Measurements from ENCODE around the gene ARHGAP21.

Gene ARHGAP21

DNA sequence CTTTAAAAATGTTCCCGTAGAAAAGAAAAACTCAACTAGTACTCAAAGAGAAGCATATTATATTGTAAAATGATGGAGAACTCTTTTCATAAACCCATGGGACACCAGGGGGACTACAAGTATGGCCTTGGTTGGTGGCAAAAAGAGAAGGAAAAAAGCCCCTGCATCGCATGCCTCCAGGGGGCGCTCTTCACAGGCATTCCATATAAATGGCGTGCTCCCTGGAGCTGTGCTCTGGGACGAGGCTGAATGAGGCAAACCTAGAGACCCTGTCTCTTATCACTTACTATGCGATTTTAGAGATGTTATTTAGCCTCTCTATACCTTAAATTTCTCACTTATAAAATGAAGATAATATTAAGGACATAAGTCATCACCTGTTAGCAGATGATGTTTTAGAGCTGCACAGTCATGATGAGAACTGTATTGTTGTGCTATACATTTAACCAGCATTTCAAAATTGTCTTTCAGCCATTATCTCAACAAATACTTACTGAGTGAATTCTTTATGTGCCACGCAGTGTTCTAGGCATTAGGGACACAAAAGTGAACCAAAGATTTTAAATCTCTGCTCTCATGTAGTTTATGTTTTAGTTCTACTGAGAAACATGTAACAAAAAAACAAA is 105.8 kb downstream of the ARHGAP21 start:
- H3K4me3 ChIP-seq (replicated peaks; ENCODE audit: low read depth, low read length), result no peak overlapping the region
- TF ChIP-seq, protein P1, sequence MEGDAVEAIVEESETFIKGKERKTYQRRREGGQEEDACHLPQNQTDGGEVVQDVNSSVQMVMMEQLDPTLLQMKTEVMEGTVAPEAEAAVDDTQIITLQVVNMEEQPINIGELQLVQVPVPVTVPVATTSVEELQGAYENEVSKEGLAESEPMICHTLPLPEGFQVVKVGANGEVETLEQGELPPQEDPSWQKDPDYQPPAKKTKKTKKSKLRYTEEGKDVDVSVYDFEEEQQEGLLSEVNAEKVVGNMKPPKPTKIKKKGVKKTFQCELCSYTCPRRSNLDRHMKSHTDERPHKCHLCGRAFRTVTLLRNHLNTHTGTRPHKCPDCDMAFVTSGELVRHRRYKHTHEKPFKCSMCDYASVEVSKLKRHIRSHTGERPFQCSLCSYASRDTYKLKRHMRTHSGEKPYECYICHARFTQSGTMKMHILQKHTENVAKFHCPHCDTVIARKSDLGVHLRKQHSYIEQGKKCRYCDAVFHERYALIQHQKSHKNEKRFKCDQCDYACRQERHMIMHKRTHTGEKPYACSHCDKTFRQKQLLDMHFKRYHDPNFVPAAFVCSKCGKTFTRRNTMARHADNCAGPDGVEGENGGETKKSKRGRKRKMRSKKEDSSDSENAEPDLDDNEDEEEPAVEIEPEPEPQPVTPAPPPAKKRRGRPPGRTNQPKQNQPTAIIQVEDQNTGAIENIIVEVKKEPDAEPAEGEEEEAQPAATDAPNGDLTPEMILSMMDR (IDR thresholded peaks at IDR 0.05; ENCODE audit: low read length, missing control alignments), result peak; percentile 75
- peak; percentile 59 for DNase-seq (ENCODE audit: low read depth)

DNA sequence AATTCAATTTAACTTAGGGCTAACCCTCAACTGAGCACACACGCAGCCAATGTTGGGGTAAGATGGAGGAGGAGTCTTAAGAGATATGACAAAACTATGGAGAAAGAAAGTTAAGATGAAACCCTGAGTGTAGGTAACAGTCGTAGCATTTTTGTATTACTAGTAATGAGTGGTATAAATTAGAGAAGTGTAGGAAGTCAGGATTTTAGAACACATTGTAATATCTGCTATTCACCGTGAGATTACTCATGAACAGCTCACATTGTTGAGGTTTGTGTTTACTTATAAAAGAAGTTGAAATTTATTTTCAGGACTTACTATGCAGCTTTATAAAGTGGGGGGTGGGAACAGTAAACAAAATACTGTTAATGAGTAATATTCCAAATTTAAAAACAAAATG is 107.2 kb downstream of the ARHGAP21 start:
- DNase-seq (ENCODE audit: low read depth), result no peak
- H3K4me3 ChIP-seq (replicated peaks; ENCODE audit: low read depth, low read length), result no peak overlapping the region
- TF ChIP-seq, protein P1 (IDR thresholded peaks at IDR 0.05; ENCODE audit: low read length, missing control alignments), result no peak

DNA sequence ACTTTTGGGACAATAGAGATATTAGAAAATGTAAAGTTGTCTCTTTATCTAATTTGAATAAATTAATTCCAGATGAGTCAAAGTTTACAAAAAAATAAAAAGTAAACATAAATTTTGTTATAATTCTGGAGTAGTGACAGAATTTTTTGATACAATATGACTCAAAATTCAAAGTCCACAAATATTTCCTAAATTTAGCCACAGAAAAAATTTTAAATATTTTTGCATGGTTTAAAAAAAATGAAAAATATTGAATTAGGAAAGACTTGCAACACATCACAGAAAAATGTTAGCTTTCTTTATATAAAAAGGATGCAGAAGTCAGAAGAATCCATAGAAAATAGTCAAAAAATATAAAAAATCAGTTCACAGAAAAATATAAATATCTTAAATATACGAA is 117.7 kb downstream of the ARHGAP21 start:
- TF ChIP-seq, protein P1 (IDR thresholded peaks at IDR 0.05; ENCODE audit: low read length, missing control alignments), result no peak
- H3K4me3 ChIP-seq (replicated peaks; ENCODE audit: low read depth, low read length), result no peak overlapping the region
- DNase-seq (ENCODE audit: low read depth), result no peak

DNA sequence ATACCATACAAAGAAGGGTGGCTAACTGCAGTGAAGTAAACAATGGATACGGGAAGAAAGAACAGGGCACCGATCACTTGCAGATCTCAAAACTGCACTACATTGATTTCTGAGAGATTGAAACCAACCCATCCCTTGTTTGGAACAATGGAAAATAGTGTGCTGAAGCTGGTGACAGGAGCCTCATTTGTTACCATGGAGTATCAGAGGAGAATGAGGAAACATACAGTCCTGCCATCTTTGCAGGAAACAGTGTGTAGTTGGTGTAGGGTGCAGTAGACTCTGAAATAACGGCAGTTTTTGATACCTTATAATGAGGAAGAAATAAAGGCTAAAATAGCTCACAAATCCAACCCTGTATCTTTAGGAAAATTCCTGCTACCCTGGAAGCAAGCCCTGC is 118.5 kb downstream of the ARHGAP21 start:
- no peak for DNase-seq (ENCODE audit: low read depth)
- H3K4me3 ChIP-seq (replicated peaks; ENCODE audit: low read depth, low read length), result no peak overlapping the region
- TF ChIP-seq, protein P1 (IDR thresholded peaks at IDR 0.05; ENCODE audit: low read length, missing control alignments), result no peak

DNA sequence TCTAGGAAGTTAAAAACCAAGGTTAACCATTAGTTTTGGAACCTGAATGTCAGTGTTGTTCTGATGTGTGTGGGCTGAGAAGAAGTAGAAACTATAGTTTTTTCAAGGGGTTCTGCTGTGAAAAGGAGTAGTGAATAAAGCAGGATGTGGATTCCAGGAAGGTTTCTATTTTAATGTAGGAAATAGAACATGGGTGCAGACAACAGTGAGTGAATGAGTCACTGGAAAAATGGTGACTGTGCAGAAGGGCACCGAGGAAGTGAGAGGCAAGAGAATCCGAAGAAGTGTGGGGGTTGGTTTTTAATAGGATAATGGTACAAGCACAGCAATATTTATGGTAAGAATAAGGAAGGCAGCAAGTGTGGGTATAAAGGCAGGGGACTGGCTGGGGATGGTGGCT is 120.4 kb downstream of the ARHGAP21 start:
- no peak overlapping the region for H3K4me3 ChIP-seq (replicated peaks; ENCODE audit: low read depth, low read length)
- peak; percentile 55 for DNase-seq (ENCODE audit: low read depth)
- TF ChIP-seq, protein P1 (IDR thresholded peaks at IDR 0.05; ENCODE audit: low read length, missing control alignments), result no peak

DNA sequence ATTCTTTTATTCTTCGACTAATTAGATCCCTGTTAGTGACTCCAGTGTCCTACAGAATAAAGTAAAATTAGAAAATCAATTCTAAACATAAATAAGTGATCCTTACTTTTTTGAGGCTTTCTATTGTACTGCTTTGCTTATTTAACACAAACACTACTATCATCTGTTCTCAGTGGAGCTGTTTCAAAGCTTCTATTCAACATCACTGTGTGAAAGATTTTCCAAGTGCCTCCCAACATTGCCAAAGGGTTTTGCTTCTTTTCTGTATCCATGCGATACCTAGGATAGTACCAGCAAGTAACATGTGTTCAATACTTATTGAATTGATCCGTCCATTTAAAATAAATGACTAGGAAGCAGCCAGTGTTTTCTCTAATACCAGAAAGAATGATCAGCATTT is 125.7 kb downstream of the ARHGAP21 start:
- no peak for DNase-seq (ENCODE audit: low read depth)
- TF ChIP-seq, protein P1 (IDR thresholded peaks at IDR 0.05; ENCODE audit: low read length, missing control alignments), result no peak
- no peak overlapping the region for H3K4me3 ChIP-seq (replicated peaks; ENCODE audit: low read depth, low read length)

DNA sequence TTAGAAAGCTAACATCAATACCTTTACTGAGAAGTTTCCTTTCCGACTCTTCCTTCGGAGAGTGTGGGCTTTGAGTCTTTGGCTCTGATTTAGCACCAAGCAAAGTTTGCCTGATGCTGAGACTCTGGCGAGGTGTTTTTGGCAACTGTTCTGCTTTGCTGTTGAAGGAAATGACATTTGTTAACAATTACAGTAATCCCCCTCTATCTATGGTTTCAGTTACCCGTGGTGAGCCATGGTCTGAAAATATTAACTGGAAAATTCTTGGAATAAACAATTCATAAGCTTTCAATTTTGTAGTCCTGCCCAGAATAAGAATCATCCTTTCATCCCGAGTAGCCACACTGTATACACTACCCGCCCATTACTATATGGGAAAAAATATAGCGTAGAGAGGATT is 126.3 kb downstream of the ARHGAP21 start:
- no peak for DNase-seq (ENCODE audit: low read depth)
- TF ChIP-seq, protein P1 (IDR thresholded peaks at IDR 0.05; ENCODE audit: low read length, missing control alignments), result no peak
- H3K4me3 ChIP-seq (replicated peaks; ENCODE audit: low read depth, low read length), result no peak overlapping the region
